EH (cell line): ENCODE measurements around the gene NEK8.

ENCODE experiments used
- DNase-seq: peaks from one replicate; pipeline ENCODE4 v3.0.0-alpha.2; 2015; ENCODE audit warnings: low read depth

The NEK8 gene

DNA sequence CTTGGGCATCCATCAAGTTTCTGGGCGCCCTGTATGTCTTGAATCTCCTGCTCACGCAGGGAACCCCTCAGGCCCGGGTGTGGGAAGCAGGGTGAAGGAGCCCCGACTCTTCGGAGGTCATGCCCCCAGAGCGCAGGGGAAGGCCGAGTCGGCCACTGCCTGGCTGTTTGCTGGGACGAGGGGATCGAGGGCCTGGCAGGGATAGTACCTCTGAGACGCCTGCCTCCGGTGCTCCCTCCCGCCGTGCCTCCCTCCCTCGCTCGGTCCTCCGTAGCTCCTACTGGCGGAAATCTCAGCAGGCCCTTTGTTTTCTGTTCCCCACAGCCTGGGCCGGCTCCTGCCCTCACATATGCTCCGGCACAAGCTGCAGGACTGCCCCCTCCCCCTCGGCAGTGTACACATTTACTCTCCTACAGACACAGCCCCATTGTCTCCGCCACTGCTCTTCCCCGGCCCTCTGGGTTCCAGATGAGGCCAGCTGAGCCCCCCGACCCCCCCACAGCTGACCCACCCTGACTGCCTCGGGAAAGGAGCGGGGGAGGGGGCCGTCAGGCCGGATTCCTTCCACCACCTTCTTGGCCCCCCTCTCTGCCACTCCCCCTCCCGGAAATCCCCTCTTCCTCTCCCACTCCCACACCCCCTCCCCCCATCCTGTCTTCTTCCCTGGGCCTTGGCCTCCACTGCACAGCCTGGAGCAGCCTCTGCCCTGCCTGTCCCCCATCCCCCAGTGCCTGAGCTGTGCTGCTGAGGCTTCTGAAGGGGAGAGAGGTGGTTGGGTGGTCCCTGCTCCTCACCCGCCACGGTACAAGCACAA is 16.6 kb downstream of the NEK8 start:
- DNase-seq: peak; percentile 63

- DNase-seq: peak; percentile 39
These were observed 17.3 kb downstream of the NEK8 start for GRCh38 chr17:28745786-28746411.

DNA sequence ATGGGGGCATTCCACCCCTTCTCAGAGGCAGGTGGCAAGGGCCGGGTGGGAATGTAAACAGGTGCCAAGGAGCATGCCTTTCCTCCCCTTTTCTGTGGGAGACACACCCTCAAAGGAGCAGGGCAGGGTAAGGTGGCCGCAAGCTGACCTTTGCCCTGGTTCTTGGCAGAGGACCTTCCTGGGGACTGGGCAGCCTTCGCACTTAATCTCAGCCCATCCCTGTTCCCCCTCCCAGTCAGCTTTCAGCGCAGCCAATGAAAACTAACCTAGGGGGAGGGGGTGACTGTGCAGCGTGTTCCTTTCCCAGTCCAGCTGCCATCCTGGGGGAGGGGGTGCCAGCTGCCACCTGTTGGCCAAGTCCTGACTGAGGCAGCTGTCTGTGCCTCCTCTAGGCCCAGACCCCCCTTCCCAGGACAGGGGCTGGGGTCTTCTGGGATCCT is 18.0 kb downstream of the NEK8 start:
- DNase-seq: no peak

GRCh38 chr17:28747051-28747691 is 18.6 kb downstream of the NEK8 start:
- no peak for DNase-seq

- DNase-seq: no peak
These were observed 19.5 kb downstream of the NEK8 start for GRCh38 chr17:28747801-28748750.

DNA sequence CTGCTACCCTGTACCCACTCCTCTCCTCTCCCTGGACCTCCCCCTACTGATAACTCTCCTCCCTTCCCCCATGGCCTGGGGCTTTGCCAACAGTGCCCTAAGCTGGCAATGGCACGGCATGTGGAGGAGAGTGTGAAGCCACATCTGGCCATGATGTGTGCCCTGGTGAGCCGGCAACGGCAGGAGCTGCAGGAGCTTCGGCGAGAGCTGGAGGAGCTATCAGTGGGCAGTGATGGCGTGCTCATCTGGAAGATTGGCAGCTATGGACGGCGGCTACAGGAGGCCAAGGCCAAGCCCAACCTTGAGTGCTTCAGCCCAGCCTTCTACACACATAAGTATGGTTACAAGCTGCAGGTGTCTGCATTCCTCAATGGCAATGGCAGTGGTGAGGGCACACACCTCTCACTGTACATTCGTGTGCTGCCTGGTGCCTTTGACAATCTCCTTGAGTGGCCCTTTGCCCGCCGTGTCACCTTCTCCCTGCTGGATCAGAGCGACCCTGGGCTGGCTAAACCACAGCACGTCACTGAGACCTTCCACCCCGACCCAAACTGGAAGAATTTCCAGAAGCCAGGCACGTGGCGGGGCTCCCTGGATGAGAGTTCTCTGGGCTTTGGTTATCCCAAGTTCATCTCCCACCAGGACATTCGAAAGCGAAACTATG is 20.4 kb downstream of the NEK8 start:
- peak; percentile 8 for DNase-seq

DNA sequence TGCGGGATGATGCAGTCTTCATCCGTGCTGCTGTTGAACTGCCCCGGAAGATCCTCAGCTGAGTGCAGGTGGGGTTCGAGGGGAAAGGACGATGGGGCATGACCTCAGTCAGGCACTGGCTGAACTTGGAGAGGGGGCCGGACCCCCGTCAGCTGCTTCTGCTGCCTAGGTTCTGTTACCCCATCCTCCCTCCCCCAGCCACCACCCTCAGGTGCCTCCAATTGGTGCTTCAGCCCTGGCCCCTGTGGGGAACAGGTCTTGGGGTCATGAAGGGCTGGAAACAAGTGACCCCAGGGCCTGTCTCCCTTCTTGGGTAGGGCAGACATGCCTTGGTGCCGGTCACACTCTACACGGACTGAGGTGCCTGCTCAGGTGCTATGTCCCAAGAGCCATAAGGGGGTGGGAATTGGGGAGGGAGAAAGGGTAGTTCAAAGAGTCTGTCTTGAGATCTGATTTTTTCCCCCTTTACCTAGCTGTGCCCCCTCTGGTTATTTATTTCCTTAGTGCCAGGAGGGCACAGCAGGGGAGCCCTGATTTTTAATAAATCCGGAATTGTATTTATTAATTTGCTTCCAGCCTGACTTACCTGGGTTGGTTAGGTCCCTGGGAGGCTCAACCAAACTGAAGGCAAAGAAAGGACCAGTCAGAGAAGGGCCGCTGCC is 21.1 kb downstream of the NEK8 start:
- DNase-seq: no peak

DNA sequence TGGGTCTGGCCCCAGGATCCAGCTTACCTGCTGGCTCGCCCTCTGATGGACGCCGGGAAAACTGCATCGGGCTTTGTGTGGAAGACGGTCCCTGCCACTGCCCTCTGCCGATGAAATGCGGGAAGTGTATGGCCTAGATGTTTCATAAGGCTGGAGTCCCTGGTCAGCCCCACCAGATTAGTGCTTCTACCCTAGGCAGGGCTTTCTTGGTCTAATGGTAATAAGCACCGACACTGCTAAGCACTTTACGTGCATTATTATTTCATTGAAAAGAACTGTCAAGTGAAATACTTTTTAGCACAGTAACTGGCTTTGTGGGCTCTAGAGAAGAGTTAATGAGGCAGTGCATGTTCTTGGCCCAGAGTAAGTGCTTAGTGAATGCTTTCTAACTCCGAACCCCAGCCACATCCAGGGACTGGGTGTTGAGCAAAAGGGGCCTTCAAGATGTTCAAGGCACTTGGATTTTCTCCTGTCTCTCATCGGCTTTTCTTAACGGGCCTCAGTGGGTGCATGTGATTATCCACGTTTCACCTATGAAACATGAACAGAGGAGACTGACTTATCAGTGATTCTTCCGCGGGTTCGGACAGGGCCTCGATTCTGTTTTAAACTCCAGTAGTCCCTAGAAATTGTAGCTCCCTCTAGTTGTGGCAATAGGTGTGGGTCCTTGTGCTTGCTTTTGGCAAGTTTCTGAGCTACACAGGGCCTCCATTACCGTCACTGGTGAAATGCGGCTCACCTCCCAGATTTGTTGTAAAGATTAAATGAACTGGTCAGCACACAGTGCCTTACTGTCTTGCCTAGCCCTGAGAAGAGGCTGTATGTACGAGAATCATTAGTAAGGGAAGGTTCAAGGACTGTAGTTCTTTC is 21.8 kb downstream of the NEK8 start:
- peak; percentile 91 for DNase-seq

DNA sequence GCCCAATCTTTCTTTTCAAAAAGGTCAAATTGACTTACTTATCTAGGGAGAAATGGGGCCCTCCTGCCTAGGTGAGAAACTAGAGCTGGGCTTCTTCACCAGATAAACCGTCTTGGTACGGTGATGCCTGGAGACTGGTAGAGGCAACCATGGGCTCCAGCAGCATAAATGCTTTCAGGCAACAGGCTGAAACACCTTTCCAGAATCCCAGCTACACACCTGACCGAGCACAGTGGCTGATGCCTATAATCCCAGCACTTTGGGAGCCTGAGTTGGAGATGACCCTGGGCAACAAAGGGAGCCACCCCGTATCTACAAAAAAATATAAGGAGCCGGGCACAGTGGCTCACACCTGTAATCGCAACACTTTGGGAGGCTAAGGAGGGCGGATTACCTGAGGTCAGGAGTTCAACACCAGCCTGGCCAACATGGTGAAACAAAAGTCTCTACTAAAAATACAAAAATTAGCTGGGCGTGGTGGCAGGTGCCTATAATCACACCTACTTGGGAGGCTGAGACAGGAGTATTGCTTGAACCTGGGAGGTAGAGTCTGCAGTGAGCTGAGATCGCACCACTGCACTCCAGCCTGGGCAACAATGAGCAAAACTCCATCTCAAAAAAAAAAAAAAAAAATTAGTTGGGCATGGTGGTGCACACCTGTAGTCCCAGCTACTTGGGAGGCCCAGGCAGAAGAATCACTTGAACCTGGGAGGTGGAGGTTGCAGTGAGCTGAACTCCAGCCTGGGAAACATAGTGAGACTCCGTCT is 23.2 kb downstream of the NEK8 start:
- no peak for DNase-seq

DNA sequence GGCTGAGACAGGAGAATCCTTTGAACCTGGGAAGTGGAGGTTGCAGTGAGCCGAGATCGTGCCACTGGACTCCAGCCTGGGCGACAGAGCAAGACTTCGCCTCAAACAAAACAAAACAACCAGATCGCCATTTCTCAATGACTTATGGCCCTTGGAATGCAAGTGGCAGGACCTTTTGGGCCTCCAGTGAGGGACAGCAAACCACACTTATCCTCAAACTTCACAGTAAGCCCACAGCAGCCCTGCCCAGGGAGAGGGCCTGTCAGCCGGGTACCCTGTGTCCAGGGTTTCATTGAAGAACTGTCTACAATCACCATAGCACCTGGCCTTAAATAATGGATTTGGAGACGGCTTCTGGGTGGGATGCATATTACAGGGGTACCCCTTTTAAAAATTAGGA is 26.9 kb downstream of the NEK8 start:
- peak; percentile 52 for DNase-seq

DNA sequence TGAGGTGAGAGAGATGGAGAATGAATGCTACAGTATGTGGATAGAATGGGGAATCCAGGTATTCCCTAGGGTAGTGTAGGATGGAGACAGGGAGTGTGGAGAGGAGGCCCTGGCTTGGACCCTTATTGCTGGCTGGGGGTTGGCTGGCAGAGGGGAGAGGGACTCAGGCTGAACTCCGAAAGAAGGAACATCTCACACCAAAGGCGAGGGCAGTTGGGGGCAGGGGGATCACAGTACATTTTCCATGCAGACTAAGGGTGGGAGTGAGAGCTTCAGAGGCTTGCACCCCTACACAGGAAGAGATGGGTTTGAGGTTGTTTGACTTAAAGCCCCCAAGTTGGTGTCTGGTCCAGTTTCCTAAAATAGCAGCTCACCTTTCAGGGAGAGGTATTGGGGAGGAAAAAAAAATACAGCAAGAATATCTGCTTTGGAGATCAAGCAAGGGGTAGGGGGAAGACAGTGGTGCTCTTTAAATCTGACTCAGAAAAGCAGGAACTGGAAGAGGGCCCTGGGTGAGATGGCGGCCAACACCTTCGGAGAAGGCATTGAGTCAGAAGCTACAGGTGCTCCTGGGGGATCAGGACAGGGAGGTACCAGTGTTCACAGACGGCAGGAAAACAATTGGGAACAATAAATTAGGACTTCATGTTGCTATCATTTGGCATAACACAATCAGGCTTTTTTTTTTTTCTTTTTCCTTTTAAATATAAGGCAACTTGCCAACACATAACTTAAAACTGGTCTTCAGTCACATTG is 27.6 kb downstream of the NEK8 start:
- no peak for DNase-seq

DNA sequence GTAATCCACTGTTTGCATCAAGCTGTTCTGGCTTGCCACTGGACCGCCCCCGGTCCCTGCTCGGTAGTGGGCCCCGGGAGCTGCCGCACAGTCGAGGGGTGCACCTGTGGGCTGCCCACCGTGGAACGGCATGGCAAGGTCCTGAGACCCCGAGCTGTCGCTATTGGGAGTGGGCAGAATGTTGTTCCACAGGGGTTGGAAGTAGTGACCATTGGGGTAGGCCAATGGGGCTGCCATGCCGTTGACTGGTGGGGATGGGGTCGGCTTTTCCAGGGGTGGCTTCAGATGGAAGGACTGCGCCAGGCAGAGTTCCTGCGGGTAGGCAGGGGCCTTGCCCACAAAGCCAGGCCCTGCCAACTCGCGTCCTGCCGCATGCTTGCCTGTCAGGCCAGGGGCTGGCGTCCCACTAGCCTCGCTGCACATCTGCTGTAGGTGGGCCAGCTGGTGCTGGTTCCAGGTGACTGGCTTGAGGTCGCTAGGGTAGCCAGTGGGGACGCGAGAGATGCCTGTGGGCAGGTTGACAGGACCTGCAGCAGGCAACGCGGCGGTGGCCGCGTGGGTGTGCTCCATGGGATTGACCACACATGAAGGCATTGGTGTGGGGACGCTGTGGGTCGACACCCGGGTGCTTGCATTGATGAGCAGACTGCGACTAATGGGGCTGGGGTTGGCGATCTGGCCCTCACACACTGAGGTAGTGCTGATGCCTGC is 30.0 kb downstream of the NEK8 start:
- DNase-seq: no peak

DNA sequence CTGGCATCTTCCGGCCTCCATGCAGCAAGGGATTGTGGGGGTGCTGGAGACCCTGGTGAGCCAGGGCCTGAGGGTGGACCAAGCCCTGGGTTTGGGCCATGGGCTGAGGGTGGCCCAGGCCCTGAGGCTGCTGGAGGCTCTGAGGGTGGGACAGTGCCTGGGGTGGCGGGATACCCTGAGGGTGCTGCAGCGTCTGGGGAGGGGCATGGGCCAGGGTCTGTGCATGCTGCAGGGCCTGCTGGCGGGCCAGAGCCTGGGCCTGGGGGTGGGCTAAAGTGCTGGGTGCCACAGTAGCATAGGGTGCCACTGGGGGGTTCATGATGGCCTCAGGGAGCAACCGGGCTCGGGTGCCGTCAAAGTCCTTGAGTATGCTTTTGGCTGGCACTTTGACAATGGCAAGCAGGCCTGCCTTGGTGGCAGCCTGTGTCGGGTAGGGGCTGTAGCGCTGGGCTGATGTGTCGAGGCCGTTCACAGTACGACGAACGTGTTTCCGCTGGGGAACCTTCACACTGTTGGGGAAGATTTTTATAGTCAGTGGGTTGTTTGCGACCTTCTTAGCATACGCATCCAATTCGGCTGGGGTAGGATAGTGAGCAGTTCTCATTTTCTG is 30.8 kb downstream of the NEK8 start:
- DNase-seq: no peak

GRCh38 chr17:28760601-28761562 is 32.3 kb downstream of the NEK8 start:
- peak; percentile 68 for DNase-seq

- DNase-seq: no peak
These were observed 34.7 kb downstream of the NEK8 start for GRCh38 chr17:28763137-28763799.
